Activated T-cell treated with anti-CD3 and anti-CD28 coated beads, Interleukin-2, amount 50 U/mL, for 72 hours (primary cell): ENCODE data around the gene SERPINA1. TPM values are rescaled to one million over a fixed set of nuclear protein-coding genes. Genes with fewer than 3 reads are reported as not detected.

Experiments
- ATAC-seq, 2 donors: fragments of 150-1000 bp; cut with Tn5 transposase; replicated peaks in 1 of 2; 2 replicates each; pipeline ENCODE4 v1.10.0; 2021; ENCODE audit warnings: moderate library complexity in 2 of 2, mild to moderate bottlenecking in 1 of 2
- DNase-seq, 2 donors: peaks; one replicate each; pipeline ENCODE4 v3.0.0; 2021 to 2022; ENCODE audit warnings: mixed read lengths in 1 of 2
- H3K27ac Mint-ChIP-seq: one replicate; pipeline ENCODE4 v1.8.0; 2022; ENCODE audit warnings: mild to moderate bottlenecking, moderate library complexity, mixed read lengths
- H3K27me3 Mint-ChIP-seq: one replicate; pipeline ENCODE4 v1.8.0; 2022; ENCODE audit warnings: low read depth, mixed read lengths
- H3K36me3 Mint-ChIP-seq, 2 donors: one replicate each; pipeline ENCODE4 v1.8.0; 2022; ENCODE audit warnings: mixed read lengths in 2 of 2, mild to moderate bottlenecking in 1 of 2; ENCODE audit not compliant: insufficient read depth in 2 of 2
- H3K4me1 Mint-ChIP-seq: one replicate; pipeline ENCODE4 v1.8.0; 2022; ENCODE audit warnings: low read depth, mixed read lengths
- H3K4me3 Mint-ChIP-seq, 2 donors: one replicate each; pipeline ENCODE4 v1.8.0; 2022; ENCODE audit warnings: mild to moderate bottlenecking in 2 of 2, mixed read lengths in 2 of 2, moderate library complexity in 2 of 2
- H3K9me3 Mint-ChIP-seq, 2 donors: one replicate each; pipeline ENCODE4 v1.8.0; 2022; ENCODE audit warnings: mixed read lengths in 2 of 2
- total RNA-seq, 2 donors: library from RNA; stranded (reverse); gene quantifications; one replicate each; pipeline ENCODE4 v1.2.3, GENCODE V29; 2022

The SERPINA1 gene
- total RNA-seq, 2 donors from 2014 or later: 20.3 to 68.9 TPM

DNA sequence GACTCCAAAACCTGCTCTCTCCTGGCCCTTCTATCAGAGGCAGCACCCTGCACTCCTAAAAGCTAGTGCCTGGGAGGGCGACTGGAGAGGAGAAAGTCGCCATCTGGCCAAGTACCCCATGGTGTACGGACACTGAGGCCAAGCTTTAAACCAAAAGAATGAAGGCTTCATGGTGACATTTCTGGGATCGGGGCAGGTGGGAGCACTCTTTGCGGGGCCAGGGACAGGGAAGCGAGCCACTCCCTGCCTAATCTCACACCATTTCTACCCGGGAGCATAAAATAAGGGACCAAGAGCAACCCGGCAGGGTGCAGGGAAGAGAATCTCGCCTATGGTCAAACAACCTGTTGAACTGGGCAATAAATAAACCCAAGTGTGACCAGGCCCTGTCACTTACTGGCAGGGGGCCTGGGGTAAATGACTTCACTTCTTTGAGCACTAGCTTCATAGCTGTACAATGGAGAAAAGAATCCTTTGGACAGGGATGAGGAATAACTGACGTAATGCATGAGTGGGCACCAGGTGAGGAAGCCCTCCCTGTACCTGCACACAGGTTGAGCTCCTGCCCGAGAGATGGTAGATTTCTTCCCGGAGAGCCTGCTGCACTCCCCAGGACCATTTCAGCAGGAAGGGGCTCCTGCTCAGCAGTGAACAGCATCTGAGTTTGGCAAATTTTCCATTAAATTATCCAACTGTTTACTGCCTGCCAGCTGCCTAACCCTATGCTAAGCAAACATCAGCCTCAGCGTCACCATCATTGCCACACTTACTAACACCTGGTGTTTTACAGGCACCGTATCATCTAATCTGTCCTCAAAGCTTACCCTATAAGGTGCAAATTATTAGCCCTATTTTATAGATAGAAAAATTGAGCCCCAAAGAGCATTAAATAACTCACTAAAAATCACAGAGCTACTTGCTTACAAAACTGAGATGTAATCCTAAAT, 2.0 kb downstream of the SERPINA1 start:
- Mint-ChIP-seq H3K27me3 (no peaks in the 10 kb centered on the region), H3K27ac (no peak overlapping the region), H3K4me3 (no peak overlapping the region), H3K36me3 (no peaks in the 10 kb centered on the region), H3K9me3 (no peaks in the 10 kb centered on the region), H3K4me1 (peaks cover 8% of the 10 kb centered on the region)
- ATAC-seq (no peak), DNase-seq (no peak)

DNA sequence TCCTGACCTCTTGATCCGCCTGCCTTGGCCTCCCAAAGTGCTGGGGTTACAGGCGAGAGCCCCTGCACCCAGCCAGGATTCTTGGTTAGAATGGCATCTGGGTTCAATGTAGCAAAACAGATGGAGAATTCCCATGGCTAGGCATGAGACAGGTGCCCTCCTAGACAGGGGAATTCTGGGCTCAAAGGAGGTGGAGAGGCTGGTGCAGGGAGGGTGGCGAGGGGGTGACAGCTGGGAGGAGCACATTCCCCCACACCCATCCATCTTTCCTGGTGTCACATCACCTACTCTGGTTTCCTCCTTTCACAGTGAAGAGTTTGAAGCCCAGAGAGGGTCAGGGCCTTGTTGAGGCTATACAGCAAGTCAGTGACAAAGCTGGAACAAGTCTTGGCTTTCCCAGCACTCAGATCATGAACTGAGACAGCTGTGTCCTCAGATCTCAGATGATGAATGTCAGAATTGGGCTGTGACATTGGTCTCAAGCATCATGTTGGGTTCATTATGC, 2.8 kb downstream of the SERPINA1 start:
- DNase-seq: no peak
- H3K4me1 Mint-ChIP-seq: peaks cover 6% of the 10 kb centered on the region
- no peak overlapping the region for H3K4me3 Mint-ChIP-seq
- H3K36me3 Mint-ChIP-seq: no peaks in the 10 kb centered on the region
- no peaks in the 10 kb centered on the region for H3K9me3 Mint-ChIP-seq
- no peaks in the 10 kb centered on the region for H3K27me3 Mint-ChIP-seq
- no peak for ATAC-seq
- H3K27ac Mint-ChIP-seq: no peak overlapping the region

DNA sequence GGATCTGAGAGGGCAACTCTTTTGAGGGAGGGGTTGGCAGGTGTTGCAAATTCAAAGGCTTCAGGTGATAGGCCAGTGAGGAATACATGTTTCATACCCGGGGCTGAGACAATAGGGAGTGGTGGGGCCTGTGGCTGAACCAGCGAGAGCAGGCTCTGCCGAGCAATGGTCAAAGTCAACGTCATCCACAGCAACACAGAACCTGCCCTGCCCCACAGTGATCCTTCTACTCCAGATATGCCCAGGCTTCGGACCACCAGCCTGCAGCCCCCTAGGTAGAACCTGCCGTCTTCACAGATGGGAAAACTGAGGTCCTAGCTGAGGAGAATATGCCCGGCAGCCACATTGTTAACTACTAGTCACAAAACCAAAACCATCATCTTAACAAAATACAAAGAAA, 4.1 kb downstream of the SERPINA1 start:
- no peak for DNase-seq

DNA sequence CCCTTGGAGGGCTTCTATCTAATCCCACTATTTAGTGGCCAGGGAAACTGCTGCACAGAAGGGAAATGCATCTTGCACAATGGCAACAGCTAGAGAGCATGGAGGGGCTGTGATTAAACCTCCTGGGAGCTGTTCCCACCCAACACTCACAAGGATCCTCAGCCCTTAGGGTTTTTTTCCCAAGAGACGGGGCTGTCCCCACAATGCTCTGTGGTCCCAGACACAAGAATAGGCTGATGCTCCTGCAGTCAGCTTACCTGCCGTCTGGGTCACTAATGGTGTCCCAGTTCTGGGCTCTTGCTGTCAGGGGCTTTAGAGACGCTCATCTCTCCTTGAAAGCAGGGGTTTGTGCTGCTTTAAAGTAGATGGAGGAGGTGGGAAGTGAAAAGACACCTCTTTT, 4.6 kb downstream of the SERPINA1 start:
- H3K4me3 Mint-ChIP-seq: no peak overlapping the region
- H3K36me3 Mint-ChIP-seq: peaks cover 0 to 5% of the 10 kb centered on the region in 2 donors
- no peaks in the 10 kb centered on the region for H3K9me3 Mint-ChIP-seq
- peaks cover 7% of the 10 kb centered on the region for H3K27me3 Mint-ChIP-seq
- DNase-seq (no peak), ATAC-seq (no peak)
- no peak overlapping the region for H3K27ac Mint-ChIP-seq
- peaks cover 24% of the 10 kb centered on the region for H3K4me1 Mint-ChIP-seq

More for the DNA sequence above, 4.1 kb downstream of the SERPINA1 start:
- peaks cover 0 to 2% of the 10 kb centered on the region in 2 donors for H3K36me3 Mint-ChIP-seq
- no peaks in the 10 kb centered on the region for H3K9me3 Mint-ChIP-seq
- no peak overlapping the region for H3K27ac Mint-ChIP-seq
- no peak overlapping the region for H3K4me3 Mint-ChIP-seq
- H3K4me1 Mint-ChIP-seq: peaks cover 19% of the 10 kb centered on the region
- ATAC-seq: no peak
- peaks cover 6% of the 10 kb centered on the region for H3K27me3 Mint-ChIP-seq

DNA sequence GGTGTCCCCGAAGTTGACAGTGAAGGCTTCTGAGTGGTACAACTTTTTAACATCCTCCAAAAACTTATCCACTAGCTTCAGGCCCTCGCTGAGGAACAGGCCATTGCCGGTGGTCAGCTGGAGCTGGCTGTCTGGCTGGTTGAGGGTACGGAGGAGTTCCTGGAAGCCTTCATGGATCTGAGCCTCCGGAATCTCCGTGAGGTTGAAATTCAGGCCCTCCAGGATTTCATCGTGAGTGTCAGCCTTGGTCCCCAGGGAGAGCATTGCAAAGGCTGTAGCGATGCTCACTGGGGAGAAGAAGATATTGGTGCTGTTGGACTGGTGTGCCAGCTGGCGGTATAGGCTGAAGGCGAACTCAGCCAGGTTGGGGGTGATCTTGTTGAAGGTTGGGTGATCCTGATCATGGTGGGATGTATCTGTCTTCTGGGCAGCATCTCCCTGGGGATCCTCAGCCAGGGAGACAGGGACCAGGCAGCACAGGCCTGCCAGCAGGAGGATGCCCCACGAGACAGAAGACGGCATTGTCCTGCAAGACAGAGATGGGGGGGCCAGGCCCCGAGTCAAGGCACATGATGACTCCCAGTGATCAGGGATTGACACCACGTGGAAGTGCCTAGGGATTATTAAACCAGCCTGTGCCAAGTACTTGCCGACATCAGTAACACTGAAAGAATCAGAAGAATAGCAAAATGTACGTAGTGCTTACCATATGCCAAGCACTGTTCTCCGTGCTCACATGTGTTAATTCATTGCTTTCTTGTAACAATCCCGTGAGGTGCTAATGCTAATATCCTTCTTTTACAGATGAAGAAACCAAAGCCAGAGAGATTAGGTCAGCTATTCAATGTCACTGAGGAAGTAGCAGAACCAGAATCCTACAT, 5.4 kb downstream of the SERPINA1 start:
- ATAC-seq (no peak), DNase-seq (no peak)
- H3K4me1 Mint-ChIP-seq: peaks cover 26% of the 10 kb centered on the region
- H3K4me3 Mint-ChIP-seq: no peak overlapping the region
- H3K9me3 Mint-ChIP-seq: no peaks in the 10 kb centered on the region
- H3K36me3 Mint-ChIP-seq: peaks cover 0 to 6% of the 10 kb centered on the region in 2 donors
- no peak overlapping the region for H3K27ac Mint-ChIP-seq
- H3K27me3 Mint-ChIP-seq: peaks cover 7% of the 10 kb centered on the region

DNA sequence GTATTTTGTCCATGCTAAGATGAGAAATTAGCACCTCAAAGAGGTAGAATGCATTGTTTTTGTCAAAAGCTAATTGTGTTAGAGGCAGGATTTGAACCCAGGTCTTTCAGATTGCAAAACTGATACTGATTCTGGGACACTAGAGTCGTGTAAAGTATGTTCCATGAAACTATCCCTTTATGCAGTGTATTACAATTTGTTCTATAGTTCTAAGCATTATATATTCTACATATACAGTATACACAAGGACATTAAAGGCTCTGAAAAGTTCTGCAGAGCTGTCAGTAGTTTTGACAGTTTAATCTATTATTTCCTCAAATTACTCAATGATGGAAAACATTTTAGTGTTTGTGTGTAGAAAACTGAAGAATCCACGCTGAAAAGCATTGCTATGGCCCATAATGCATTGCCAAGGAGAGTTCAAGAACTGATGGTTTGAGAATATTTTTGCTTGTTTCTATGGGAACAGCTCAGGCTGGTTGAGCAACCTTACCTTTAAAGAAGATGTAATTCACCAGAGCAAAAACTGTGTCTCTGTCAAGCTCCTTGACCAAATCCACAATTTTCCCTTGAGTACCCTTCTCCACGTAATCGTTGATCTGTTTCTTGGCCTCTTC, 6.2 kb downstream of the SERPINA1 start:
- ATAC-seq: no peak
- H3K36me3 Mint-ChIP-seq: peaks cover 0 to 8% of the 10 kb centered on the region in 2 donors
- peaks cover 26% of the 10 kb centered on the region for H3K4me1 Mint-ChIP-seq
- no peaks in the 10 kb centered on the region for H3K9me3 Mint-ChIP-seq
- no peak for DNase-seq
- no peak overlapping the region for H3K27ac Mint-ChIP-seq
- H3K4me3 Mint-ChIP-seq: no peak overlapping the region
- H3K27me3 Mint-ChIP-seq: peaks cover 7% of the 10 kb centered on the region

DNA sequence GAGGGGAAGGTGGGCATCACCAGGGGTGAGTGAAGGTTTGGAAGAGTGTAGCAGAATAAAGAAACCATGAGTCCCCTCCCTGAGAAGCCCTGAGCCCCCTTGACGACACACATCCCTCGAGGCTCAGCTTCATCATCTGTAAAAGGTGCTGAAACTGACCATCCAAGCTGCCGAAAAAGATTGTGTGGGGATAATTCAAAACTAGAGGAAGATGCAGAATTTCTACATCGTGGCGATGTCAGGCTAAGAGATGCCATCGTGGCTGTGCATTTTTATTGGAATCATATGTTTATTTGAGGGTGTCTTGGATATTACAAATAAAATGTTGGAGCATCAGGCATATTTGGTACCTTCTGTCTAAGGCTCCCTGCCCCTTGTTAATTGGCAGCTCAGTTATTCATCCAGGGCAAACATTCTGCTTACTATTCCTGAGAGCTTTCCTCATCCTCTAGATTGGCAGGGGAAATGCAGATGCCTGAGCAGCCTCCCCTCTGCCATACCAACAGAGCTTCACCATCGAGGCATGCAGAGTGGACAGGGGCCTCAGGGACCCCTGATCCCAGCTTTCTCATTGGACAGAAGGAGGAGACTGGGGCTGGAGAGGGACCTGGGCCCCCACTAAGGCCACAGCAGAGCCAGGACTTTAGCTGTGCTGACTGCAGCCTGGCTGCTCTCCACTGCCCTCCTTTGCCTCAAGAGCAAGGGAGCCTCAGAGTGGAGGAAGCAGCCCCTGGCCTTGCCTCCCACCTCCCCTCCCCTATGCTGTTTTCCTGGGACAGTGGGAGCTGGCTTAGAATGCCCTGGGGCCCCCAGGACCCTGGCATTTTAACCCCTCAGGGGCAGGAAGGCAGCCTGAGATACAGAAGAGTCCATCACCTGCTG, 7.0 kb downstream of the SERPINA1 start:
- H3K36me3 Mint-ChIP-seq: peaks cover 0 to 8% of the 10 kb centered on the region in 2 donors
- DNase-seq (no peak), ATAC-seq (no peak)
- H3K27ac Mint-ChIP-seq: peak overlapping the region; percentile 91
- peaks cover 7% of the 10 kb centered on the region for H3K27me3 Mint-ChIP-seq
- H3K4me1 Mint-ChIP-seq: peaks cover 26% of the 10 kb centered on the region
- peak overlapping the region; percentile 49 to 52 for H3K4me3 Mint-ChIP-seq
- H3K9me3 Mint-ChIP-seq: no peaks in the 10 kb centered on the region

DNA sequence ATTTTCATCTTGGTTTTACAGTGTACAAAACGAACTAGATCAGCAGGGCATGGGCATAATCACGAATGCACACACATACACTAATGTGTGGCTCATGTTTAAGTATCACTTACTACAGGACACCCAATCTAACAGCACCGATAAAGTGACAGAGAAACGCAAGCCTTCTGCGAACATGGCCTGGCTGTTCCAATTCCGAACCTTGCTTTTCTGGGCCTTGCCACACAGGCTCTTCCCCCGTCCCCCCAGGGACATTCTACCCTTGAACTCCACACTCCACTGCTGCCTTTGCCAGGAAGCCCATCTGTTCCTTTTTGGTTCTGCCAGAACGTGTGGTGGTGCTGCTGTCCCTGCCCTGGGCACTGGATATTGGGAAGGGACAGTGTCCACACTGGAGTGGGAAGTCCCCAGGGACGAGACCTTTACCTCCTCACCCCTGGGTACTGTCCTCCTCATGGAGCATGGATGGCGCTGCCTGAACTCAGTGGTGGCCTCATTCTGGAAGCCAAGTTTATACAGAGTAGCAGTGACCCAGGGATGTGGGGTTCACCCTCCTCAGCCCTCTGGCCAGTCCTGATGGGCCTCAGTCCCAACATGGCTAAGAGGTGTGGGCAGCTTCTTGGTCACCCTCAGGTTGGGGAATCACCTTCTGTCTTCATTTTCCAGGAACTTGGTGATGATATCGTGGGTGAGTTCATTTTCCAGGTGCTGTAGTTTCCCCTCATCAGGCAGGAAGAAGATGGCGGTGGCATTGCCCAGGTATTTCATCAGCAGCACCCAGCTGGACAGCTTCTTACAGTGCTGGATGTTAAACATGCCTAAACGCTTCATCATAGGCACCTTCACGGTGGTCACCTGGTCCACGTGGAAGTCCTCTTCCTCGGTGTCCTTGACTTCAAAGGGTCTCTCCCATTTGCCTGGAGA, 7.9 kb downstream of the SERPINA1 start:
- peak overlapping the region; percentile 52 to 81 for H3K4me3 Mint-ChIP-seq
- peaks cover 26% of the 10 kb centered on the region for H3K4me1 Mint-ChIP-seq
- peak; percentile 41 to 45 for DNase-seq
- peaks cover 7% of the 10 kb centered on the region for H3K27me3 Mint-ChIP-seq
- H3K36me3 Mint-ChIP-seq: peaks cover 0 to 8% of the 10 kb centered on the region in 2 donors
- peak overlapping the region; percentile 91 for H3K27ac Mint-ChIP-seq
- ATAC-seq: peak; percentile 66 to 71
- H3K9me3 Mint-ChIP-seq: no peaks in the 10 kb centered on the region

DNA sequence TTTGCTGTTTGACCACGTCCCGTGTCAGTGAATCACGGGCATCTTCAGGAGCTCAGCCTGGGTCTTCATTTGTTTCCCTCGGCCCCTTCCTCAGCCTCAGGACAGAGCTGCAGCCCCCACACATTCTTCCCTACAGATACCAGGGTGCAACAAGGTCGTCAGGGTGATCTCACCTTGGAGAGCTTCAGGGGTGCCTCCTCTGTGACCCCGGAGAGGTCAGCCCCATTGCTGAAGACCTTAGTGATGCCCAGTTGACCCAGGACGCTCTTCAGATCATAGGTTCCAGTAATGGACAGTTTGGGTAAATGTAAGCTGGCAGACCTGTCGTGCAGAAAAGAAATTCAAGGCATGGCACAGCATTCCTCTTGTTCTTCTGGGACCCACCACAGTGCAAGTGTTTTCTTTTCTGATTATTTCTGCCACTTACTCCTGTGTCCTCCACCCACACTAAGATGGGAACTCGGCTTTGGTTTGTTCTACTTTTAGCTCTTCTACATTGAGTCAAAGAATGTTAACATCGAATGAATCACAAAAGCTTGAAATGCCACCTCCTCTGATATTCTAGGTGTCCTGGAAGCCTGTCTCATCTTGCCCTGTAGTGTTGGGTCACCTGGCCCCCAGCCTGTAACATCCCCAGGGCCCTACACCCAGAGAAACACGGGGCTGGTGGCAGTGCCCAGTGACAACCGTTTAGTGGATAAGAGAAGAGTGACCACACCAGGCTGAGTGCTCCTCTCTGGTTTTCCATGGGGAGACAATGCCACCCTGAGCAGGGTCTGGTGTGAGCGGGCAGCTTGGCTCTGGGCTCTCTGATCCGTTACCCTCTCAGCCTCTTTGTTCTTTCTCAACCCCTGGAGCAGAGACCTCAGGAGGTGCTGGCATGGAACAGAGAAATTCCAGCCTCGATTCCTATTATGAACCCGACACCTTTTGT, 8.8 kb downstream of the SERPINA1 start:
- peaks cover 7% of the 10 kb centered on the region for H3K27me3 Mint-ChIP-seq
- H3K9me3 Mint-ChIP-seq: no peaks in the 10 kb centered on the region
- H3K4me3 Mint-ChIP-seq: peak overlapping the region; percentile 22 to 81
- peaks cover 26% of the 10 kb centered on the region for H3K4me1 Mint-ChIP-seq
- peak overlapping the region; percentile 87 for H3K27ac Mint-ChIP-seq
- H3K36me3 Mint-ChIP-seq: peaks cover 0 to 8% of the 10 kb centered on the region in 2 donors
- DNase-seq (peak in 1 of 2 donors; percentile 21), ATAC-seq (peak; percentile 28 to 50)

DNA sequence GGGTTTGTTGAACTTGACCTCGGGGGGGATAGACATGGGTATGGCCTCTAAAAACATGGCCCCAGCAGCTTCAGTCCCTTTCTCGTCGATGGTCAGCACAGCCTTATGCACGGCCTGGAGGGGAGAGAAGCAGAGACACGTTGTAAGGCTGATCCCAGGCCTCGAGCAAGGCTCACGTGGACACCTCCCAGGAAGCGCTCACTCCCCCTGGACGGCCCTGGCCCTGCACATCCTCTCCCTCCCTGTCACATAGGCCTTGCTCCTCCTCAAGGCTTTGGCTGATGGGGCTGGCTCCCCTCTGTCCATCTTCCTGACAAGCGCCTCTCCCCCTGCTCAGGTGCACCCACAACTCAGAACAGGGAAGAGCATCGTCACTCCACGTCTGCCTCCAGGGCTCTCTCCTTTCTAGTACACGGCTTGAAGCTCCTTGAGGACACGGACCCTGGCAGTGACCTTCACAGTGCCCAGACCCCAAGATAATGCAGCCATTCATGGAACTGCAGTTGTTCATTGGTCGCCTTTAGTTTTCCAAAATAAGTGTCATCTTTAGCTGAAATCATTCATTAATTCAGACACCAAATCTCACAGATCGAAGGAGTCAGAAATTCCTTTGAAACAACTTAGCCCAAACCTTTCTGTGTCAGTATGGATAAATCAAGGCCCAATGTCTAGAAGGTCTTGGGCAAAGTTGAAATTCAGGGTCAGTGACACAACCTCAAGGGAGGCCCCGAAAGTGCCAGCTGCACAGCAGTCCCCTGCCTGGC, 9.7 kb downstream of the SERPINA1 start:
- DNase-seq (no peak), ATAC-seq (no peak)
- no peak overlapping the region for H3K27ac Mint-ChIP-seq
- H3K27me3 Mint-ChIP-seq: peaks cover 7% of the 10 kb centered on the region
- H3K9me3 Mint-ChIP-seq: no peaks in the 10 kb centered on the region
- H3K36me3 Mint-ChIP-seq: peaks cover 0 to 8% of the 10 kb centered on the region in 2 donors
- H3K4me3 Mint-ChIP-seq: no peak overlapping the region
- peaks cover 26% of the 10 kb centered on the region for H3K4me1 Mint-ChIP-seq
